NCI-H2196 treated with DMSO at 0.1 percent for 48 hours (cell line): Measurements from ENCODE around the gene GRIPAP1.

Source experiments
- DNase-seq: peaks from one replicate; lab custom pipeline; 2025; ENCODE audit not compliant: unreplicated experiment; lab: John Stamatoyannopoulos, UW

The GRIPAP1 gene

GRCh38 chrX:49002091-49002935 is at the start of gene GRIPAP1:
Gene GRIPAP1, minus strand, starts transcription at chrX:49002264. Its CDS starts 35 bp downstream, at chrX:49002229.
- peak; percentile 67 for DNase-seq

- no peak for DNase-seq
These were observed 41.9 kb upstream of the GRIPAP1 start for GRCh38 chrX:49043987-49044281.

GRCh38 chrX:49043220-49043986 is 41.3 kb upstream of the GRIPAP1 start, which contains the start of gene TFE3:
Gene TFE3, minus strand, starts transcription at chrX:49043357. Its CDS starts 131 bp downstream, at chrX:49043226.
- DNase-seq, result peak; percentile 94

GRCh38 chrX:49042581-49043219 is 40.6 kb upstream of the GRIPAP1 start:
- DNase-seq, result no peak

- no peak for DNase-seq
These were observed 39.9 kb upstream of the GRIPAP1 start for GRCh38 chrX:49041744-49042580.

GRCh38 chrX:49040376-49040955 is 38.4 kb upstream of the GRIPAP1 start:
- no peak for DNase-seq

GRCh38 chrX:49039598-49040375 is 37.7 kb upstream of the GRIPAP1 start:
- DNase-seq, result peak; percentile 15

- DNase-seq, result no peak
These were observed 35.9 kb upstream of the GRIPAP1 start for GRCh38 chrX:49037883-49038475.

GRCh38 chrX:49030283-49030682 is 28.2 kb upstream of the GRIPAP1 start:
- no peak for DNase-seq

GRCh38 chrX:49029876-49030275 is 27.8 kb upstream of the GRIPAP1 start:
- no peak for DNase-seq

- DNase-seq, result no peak
These were observed 17.7 kb upstream of the GRIPAP1 start for GRCh38 chrX:49019599-49020249.

GRCh38 chrX:49019050-49019449 is 17.0 kb upstream of the GRIPAP1 start:
- DNase-seq, result no peak

GRCh38 chrX:49003696-49004095 is 1.6 kb upstream of the GRIPAP1 start:
- no peak for DNase-seq

- no peak for DNase-seq
These were observed 458 bp downstream of the GRIPAP1 start for GRCh38 chrX:49001521-49002090.

GRCh38 chrX:49000636-49001035 is 1.4 kb downstream of the GRIPAP1 start:
- no peak for DNase-seq

GRCh38 chrX:48999030-48999429 is 3.0 kb downstream of the GRIPAP1 start:
- no peak for DNase-seq

GRCh38 chrX:48998391-48998790 is 3.7 kb downstream of the GRIPAP1 start:
- no peak for DNase-seq

- DNase-seq, result no peak
These were observed 4.2 kb downstream of the GRIPAP1 start for GRCh38 chrX:48997865-48998264.
